ENCODE measurements around the gene SUSD3.

DNA sequence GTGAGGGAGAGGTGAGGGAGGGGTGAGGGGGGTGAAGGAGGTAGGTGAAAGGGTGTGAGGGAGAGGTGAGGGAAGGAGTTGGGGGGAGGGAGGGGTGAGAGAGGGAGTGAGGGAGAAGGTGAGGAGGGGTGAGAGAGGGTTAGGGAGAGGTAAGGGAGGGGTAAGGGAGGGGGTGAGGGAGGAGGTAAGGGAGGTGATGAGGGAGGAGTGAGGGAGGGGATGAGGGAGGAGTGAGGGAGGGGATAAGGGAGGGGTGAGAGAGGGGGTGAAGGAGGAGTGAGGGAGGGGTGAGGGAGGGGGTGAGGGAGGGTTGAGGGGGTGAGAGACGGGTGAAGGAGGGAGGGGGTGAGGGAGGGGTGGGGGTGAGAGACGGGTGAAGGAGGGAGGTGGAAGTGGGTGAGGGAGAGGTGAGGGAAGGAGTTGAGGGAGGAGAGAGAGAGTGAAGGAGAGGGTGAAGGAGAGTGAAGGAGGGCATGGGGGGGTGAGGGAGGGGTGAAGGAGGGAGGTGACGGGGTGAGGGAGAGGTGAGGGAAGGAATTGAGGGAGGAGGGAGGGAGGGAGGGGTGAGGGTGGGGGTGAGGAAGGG, 57.1 kb downstream of the SUSD3 start:
- TF ChIP-seq EP300 (IDR thresholded peaks at IDR 0.05; ENCODE audit: borderline replicate concordance): no peak
- TF ChIP-seq RAD21 (IDR thresholded peaks at IDR 0.05; ENCODE audit: low read depth): no peak
- TF ChIP-seq, protein P1, sequence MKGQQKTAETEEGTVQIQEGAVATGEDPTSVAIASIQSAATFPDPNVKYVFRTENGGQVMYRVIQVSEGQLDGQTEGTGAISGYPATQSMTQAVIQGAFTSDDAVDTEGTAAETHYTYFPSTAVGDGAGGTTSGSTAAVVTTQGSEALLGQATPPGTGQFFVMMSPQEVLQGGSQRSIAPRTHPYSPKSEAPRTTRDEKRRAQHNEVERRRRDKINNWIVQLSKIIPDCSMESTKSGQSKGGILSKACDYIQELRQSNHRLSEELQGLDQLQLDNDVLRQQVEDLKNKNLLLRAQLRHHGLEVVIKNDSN (IDR thresholded peaks at IDR 0.05): no peak
- no peak for TF ChIP-seq CEBPB (IDR thresholded peaks at IDR 0.05)
- TF ChIP-seq, protein P2, sequence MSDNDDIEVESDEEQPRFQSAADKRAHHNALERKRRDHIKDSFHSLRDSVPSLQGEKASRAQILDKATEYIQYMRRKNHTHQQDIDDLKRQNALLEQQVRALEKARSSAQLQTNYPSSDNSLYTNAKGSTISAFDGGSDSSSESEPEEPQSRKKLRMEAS (IDR thresholded peaks at IDR 0.05): no peak
- no peak for TF ChIP-seq YY1 (IDR thresholded peaks at IDR 0.05; ENCODE audit: low read depth)
- no peak for TF ChIP-seq CREB1 (IDR thresholded peaks at IDR 0.05; ENCODE audit: low read depth)
- TF ChIP-seq, protein P3, sequence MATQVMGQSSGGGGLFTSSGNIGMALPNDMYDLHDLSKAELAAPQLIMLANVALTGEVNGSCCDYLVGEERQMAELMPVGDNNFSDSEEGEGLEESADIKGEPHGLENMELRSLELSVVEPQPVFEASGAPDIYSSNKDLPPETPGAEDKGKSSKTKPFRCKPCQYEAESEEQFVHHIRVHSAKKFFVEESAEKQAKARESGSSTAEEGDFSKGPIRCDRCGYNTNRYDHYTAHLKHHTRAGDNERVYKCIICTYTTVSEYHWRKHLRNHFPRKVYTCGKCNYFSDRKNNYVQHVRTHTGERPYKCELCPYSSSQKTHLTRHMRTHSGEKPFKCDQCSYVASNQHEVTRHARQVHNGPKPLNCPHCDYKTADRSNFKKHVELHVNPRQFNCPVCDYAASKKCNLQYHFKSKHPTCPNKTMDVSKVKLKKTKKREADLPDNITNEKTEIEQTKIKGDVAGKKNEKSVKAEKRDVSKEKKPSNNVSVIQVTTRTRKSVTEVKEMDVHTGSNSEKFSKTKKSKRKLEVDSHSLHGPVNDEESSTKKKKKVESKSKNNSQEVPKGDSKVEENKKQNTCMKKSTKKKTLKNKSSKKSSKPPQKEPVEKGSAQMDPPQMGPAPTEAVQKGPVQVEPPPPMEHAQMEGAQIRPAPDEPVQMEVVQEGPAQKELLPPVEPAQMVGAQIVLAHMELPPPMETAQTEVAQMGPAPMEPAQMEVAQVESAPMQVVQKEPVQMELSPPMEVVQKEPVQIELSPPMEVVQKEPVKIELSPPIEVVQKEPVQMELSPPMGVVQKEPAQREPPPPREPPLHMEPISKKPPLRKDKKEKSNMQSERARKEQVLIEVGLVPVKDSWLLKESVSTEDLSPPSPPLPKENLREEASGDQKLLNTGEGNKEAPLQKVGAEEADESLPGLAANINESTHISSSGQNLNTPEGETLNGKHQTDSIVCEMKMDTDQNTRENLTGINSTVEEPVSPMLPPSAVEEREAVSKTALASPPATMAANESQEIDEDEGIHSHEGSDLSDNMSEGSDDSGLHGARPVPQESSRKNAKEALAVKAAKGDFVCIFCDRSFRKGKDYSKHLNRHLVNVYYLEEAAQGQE (IDR thresholded peaks at IDR 0.05; ENCODE audit: low read depth): no peak
- no peak for TF ChIP-seq TAF1 (IDR thresholded peaks at IDR 0.05; ENCODE audit: low read depth)
- TF ChIP-seq ZBTB7A (IDR thresholded peaks at IDR 0.05; ENCODE audit: low read depth): no peak
